ENCODE results near the gene MN1.

The MN1 gene

DNA sequence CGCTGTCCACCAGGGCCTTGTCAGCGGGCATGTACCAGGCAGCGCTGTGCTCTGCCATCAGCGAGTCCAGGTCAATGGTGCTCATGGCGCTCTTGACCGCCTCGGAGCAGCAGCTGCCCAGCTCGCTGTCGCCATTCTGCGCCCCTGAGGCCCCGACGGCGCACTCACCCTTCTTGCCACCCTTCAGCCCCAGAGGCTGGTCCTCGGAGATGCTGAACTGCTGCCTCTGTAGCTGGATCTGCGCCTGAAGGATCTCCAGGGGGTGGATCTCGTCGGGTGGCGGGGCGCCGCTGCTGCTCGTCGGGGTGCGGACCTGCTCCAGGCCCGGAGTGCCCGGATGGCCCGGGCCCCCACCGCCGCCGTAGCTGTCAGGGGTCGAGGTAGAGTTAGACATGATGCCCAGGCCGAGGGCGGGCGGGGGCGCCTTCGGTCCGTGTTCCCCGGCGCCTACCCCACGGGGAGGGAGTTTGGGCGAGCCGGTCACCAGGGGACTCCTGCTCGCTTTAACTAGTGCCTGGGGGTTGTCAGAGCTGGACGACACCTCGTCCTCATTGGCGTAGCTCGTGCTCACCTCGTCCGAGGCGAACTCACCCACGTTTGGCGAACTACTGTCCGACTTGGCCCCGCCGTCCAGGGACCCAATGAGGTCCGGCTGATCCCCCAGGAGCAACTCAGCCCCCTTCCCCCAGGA is 4.6 kb downstream of the MN1 start:
- TF ChIP-seq, protein P1, sequence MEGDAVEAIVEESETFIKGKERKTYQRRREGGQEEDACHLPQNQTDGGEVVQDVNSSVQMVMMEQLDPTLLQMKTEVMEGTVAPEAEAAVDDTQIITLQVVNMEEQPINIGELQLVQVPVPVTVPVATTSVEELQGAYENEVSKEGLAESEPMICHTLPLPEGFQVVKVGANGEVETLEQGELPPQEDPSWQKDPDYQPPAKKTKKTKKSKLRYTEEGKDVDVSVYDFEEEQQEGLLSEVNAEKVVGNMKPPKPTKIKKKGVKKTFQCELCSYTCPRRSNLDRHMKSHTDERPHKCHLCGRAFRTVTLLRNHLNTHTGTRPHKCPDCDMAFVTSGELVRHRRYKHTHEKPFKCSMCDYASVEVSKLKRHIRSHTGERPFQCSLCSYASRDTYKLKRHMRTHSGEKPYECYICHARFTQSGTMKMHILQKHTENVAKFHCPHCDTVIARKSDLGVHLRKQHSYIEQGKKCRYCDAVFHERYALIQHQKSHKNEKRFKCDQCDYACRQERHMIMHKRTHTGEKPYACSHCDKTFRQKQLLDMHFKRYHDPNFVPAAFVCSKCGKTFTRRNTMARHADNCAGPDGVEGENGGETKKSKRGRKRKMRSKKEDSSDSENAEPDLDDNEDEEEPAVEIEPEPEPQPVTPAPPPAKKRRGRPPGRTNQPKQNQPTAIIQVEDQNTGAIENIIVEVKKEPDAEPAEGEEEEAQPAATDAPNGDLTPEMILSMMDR (IDR thresholded peaks at IDR 0.05; ENCODE audit: low read length, missing control alignments) = no peak
- DNase-seq (ENCODE audit: low read depth) = no peak
- H3K4me3 ChIP-seq (replicated peaks; ENCODE audit: low read depth, low read length) = peak overlapping the region; percentile 27

DNA sequence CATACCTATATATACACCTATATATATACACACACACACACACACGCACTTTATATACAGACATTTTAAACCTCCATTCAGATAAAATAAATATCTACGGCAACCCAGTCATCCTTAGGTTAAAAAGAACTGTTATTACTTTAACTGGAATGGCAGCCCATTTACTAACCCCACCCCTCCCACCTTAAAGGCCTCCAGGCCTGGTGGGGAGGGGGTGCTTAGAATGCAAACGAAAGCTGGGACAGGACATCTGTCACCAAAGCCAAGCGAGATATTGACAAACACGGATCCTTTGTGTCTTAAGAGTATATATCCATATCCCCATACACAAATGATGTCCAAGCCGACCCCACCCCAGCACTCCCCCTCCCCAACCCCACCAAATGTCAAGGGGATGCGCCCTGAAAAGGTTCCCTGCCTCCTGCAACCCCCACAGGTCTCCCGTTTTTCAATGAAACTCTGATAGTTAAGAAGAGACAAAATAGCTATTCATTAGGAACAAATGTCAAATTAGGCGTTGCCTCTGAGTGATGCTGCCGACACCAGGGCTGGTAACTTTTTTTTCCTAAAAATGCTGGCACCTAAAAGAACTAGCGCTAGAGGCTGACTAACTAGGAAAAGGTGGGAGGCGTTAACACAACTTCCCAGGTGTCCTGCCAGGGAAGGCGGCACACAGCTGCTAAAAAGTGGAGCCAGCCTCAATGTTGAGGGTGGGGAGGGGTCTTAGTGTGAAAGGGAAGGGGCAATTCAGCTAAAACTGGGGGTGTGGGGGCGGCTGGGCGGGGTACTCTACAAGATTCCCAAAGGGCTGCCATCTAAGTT is 5.6 kb downstream of the MN1 start:
- peak overlapping the region; percentile 40 for H3K4me3 ChIP-seq (replicated peaks; ENCODE audit: low read depth, low read length)
- TF ChIP-seq, protein P1 (IDR thresholded peaks at IDR 0.05; ENCODE audit: low read length, missing control alignments) = no peak
- no peak for DNase-seq (ENCODE audit: low read depth)

DNA sequence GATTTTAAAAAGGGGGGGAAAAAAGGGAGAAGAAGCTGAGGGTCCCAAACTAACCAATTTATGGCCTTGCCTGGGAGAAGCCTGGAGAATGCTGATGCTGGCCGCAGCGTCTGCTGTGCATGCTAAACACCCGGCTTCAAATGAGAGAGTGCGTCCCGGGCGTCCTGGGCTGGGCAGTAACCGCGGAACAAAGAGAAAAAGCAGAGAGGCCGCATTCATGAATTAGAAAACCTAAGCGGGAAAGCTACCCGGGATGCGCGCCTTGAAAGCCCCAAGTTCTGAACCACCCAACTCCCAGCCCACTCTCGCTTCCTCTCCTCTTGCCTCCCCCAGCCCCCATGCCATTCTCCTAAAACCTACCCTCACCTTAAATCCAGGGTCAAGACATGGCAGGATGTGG is 6.5 kb downstream of the MN1 start:
- no peak for DNase-seq (ENCODE audit: low read depth)
- peak overlapping the region; percentile 40 for H3K4me3 ChIP-seq (replicated peaks; ENCODE audit: low read depth, low read length)
- TF ChIP-seq, protein P1 (IDR thresholded peaks at IDR 0.05; ENCODE audit: low read length, missing control alignments) = no peak

DNA sequence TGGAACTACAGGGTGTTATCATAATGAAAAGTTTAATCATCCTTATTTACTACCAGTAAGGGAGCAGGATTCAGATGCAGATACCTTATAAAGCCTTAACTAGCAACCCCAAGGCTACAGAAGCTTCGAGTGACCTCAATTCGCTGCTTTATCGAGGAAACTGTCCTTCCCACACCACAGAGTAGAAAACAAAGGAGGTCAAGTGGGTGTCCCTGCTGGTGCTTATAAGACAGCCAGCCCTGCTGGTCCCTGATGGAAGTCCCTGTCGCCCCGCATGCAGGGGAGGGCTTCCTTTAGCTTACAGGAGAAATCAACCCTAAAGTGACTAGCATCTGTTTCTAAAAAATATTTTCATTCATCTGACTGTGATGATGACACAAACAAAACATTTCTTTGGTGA is 7.3 kb downstream of the MN1 start:
- no peak for DNase-seq (ENCODE audit: low read depth)
- TF ChIP-seq, protein P1 (IDR thresholded peaks at IDR 0.05; ENCODE audit: low read length, missing control alignments) = no peak
- H3K4me3 ChIP-seq (replicated peaks; ENCODE audit: low read depth, low read length) = no peak overlapping the region

DNA sequence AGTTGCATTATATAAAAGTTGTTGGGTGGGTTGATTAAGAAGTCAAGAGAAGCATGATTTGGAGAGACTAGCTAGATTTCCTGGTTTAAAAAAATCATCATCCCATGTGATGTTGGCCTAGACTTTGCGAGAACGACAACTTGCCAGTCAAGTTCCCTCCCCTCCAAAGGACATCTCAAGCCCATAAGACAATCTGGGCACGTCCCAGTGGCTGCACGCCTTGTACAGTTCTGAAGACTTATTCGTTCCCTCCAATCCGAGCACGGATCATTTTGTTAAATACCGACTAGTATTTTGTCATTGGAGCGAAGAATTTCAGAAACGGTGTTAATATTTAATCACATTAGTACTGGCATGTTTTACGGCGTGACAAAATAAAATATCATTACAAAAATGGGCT is 8.0 kb downstream of the MN1 start:
- TF ChIP-seq, protein P1 (IDR thresholded peaks at IDR 0.05; ENCODE audit: low read length, missing control alignments) = no peak
- H3K4me3 ChIP-seq (replicated peaks; ENCODE audit: low read depth, low read length) = no peak overlapping the region
- DNase-seq (ENCODE audit: low read depth) = no peak

DNA sequence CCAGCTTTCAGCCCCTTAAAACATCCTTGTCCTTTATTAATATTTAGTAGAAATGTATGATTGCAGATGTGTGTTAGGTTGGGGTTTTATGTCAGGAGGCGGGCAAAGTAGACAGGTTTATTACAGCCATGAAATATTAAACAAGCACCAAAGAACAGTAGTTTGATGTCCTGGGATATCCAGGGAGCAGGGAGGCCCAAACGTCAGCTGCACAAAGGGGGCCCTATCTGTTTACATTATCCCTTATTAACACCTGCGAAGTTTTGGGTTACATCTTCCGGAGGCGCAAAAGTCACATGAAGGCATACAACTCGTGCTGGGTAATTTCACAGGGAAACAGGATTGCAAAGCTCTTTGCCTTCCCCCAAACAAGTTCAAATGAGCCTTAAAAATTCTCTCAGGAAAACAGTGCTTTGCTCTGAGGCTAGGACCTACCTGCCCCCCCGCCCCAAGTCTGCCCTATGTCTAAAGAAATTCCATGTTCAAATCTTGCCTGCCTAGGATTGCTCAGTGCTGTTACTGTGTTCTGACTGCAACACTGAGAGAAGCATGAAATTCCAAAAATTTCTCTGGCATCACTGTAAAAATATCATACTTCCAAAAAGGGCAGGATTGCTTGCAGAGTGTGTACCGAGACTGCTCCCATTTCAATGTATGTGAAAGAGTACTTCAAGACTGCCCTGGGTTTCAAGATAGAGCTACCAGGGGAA is 8.9 kb downstream of the MN1 start:
- DNase-seq (ENCODE audit: low read depth) = no peak
- H3K4me3 ChIP-seq (replicated peaks; ENCODE audit: low read depth, low read length) = no peak overlapping the region
- TF ChIP-seq, protein P1 (IDR thresholded peaks at IDR 0.05; ENCODE audit: low read length, missing control alignments) = no peak

Data from fibroblast of pulmonary artery (primary cell).